ENCODE measurements around the gene PTPRD. TPM values are rescaled to one million over a fixed set of nuclear protein-coding genes. Genes with fewer than 3 reads are reported as not detected.
"Not testable (repeated sequence)": the region's sequence is repeated elsewhere in the genome, so short reads cannot be mapped to it uniquely, and the experiment has no call there.

PTPRD gene
- total and polyA plus RNA-seq, 2 donors from 2014 or later: 6.4 to 78.9 TPM

- intact Hi-C loops (cut with DNase I): no loop called here
- Histone ChIP-seq H3K9me3 (ENCODE audit: control insufficient read depth in 2 of 3, insufficient read depth in 1 of 3, low read length in 3 of 3) (no peaks in the 10 kb centered on the region), H3K27ac (ENCODE audit: low read depth in 2 of 2, low read length in 2 of 2) (no peak overlapping the region), H3K9ac (ENCODE audit: low read length in 3 of 3) (no peak overlapping the region), H3K4me3 (ENCODE audit: low read length in 3 of 3) (no peak overlapping the region), H3K36me3 (ENCODE audit: control insufficient read depth in 2 of 3, insufficient read depth in 3 of 3, low read length in 3 of 3) (no peaks in the 10 kb centered on the region), H3K27me3 (ENCODE audit: control insufficient read depth, insufficient read depth, low read length) (no peaks in the 10 kb centered on the region), H3K4me1 (ENCODE audit: control insufficient read depth in 2 of 3, insufficient read depth in 2 of 3, low read depth in 1 of 3, low read length in 3 of 3) (no peaks in the 10 kb centered on the region)
- DNase-seq (peak in 2 of 5 donors; percentile 1 to 7), FAIRE-seq (no peak)
- no peak for TF ChIP-seq CTCF (IDR thresholded peaks at IDR 0.05; ENCODE audit: borderline replicate concordance, extremely low read depth, insufficient read depth)
These were observed 1134.1 kb downstream of the PTPRD start for GRCh38 chr9:9478741-9479140.

GRCh38 chr9:9469271-9469670, 1143.5 kb downstream of the PTPRD start:
- no peak for DNase-seq
- no peak overlapping the region for H3K4me3 ChIP-seq (ENCODE audit: low read length in 3 of 3)
- no peak overlapping the region for H3K27ac ChIP-seq (ENCODE audit: low read depth in 2 of 2, low read length in 2 of 2)
- no peaks in the 10 kb centered on the region for H3K27me3 ChIP-seq (ENCODE audit: control insufficient read depth, insufficient read depth, low read length)
- H3K9me3 ChIP-seq (ENCODE audit: control insufficient read depth in 2 of 3, insufficient read depth in 1 of 3, low read length in 3 of 3): no peaks in the 10 kb centered on the region
- H3K36me3 ChIP-seq (ENCODE audit: control insufficient read depth in 2 of 3, insufficient read depth in 3 of 3, low read length in 3 of 3): no peaks in the 10 kb centered on the region
- no peak overlapping the region for H3K9ac ChIP-seq (ENCODE audit: low read length in 3 of 3)
- TF ChIP-seq CTCF (IDR thresholded peaks at IDR 0.05; ENCODE audit: borderline replicate concordance, extremely low read depth, insufficient read depth): no peak
- no peaks in the 10 kb centered on the region for H3K4me1 ChIP-seq (ENCODE audit: control insufficient read depth in 2 of 3, insufficient read depth in 2 of 3, low read depth in 1 of 3, low read length in 3 of 3)
- intact Hi-C loops (cut with DNase I): no loop called here
- no peak for FAIRE-seq

- H3K9me3 ChIP-seq (ENCODE audit: control insufficient read depth in 2 of 3, insufficient read depth in 1 of 3, low read length in 3 of 3); H3K27me3 ChIP-seq (ENCODE audit: control insufficient read depth, insufficient read depth, low read length); intact Hi-C loops (cut with DNase I); FAIRE-seq; H3K4me1 ChIP-seq (ENCODE audit: control insufficient read depth in 2 of 3, insufficient read depth in 2 of 3, low read depth in 1 of 3, low read length in 3 of 3); H3K4me3 ChIP-seq (ENCODE audit: low read length in 3 of 3); H3K27ac ChIP-seq (ENCODE audit: low read depth in 2 of 2, low read length in 2 of 2); H3K36me3 ChIP-seq (ENCODE audit: control insufficient read depth in 2 of 3, insufficient read depth in 3 of 3, low read length in 3 of 3); H3K9ac ChIP-seq (ENCODE audit: low read length in 3 of 3): not testable (repeated sequence)
- DNase-seq: peak in 1 of 5 donors; percentile 46
These were observed 1170.9 kb downstream of the PTPRD start for GRCh38 chr9:9441874-9442273.

- Histone ChIP-seq H3K9me3 (ENCODE audit: control insufficient read depth in 2 of 3, insufficient read depth in 1 of 3, low read length in 3 of 3) (no peaks in the 10 kb centered on the region), H3K36me3 (ENCODE audit: control insufficient read depth in 2 of 3, insufficient read depth in 3 of 3, low read length in 3 of 3) (no peaks in the 10 kb centered on the region), H3K9ac (ENCODE audit: low read length in 3 of 3) (no peak overlapping the region), H3K27ac (ENCODE audit: low read depth in 2 of 2, low read length in 2 of 2) (no peak overlapping the region), H3K4me1 (ENCODE audit: control insufficient read depth in 2 of 3, insufficient read depth in 2 of 3, low read depth in 1 of 3, low read length in 3 of 3) (no peaks in the 10 kb centered on the region), H3K4me3 (ENCODE audit: low read length in 3 of 3) (no peak overlapping the region), H3K27me3 (ENCODE audit: control insufficient read depth, insufficient read depth, low read length) (no peaks in the 10 kb centered on the region)
- no peak for DNase-seq
- TF ChIP-seq CTCF (IDR thresholded peaks at IDR 0.05; ENCODE audit: borderline replicate concordance, extremely low read depth, insufficient read depth): no peak
- intact Hi-C loops (cut with DNase I): no loop called here
- FAIRE-seq: no peak
These were observed 1175.2 kb downstream of the PTPRD start for GRCh38 chr9:9437641-9438040.

- H3K4me1 ChIP-seq (ENCODE audit: control insufficient read depth in 2 of 3, insufficient read depth in 2 of 3, low read depth in 1 of 3, low read length in 3 of 3); intact Hi-C loops (cut with DNase I); H3K9ac ChIP-seq (ENCODE audit: low read length in 3 of 3); H3K27ac ChIP-seq (ENCODE audit: low read depth in 2 of 2, low read length in 2 of 2); H3K27me3 ChIP-seq (ENCODE audit: control insufficient read depth, insufficient read depth, low read length); DNase-seq; FAIRE-seq; H3K4me3 ChIP-seq (ENCODE audit: low read length in 3 of 3); H3K9me3 ChIP-seq (ENCODE audit: control insufficient read depth in 2 of 3, insufficient read depth in 1 of 3, low read length in 3 of 3); H3K36me3 ChIP-seq (ENCODE audit: control insufficient read depth in 2 of 3, insufficient read depth in 3 of 3, low read length in 3 of 3): not testable (repeated sequence)
These were observed 1186.3 kb downstream of the PTPRD start for GRCh38 chr9:9426454-9426853.

Data from kidney (tissue), 14 donors.